ENCODE results near the gene ZNF302.
"Not testable (repeated sequence)": the region's sequence is repeated elsewhere in the genome, so short reads cannot be mapped to it uniquely, and the experiment has no call there.

Gene ZNF302

GRCh38 chr19:34675250-34675649 lies 2.2 kb upstream of the ZNF302 start:
- DNase-seq = no peak

DNA sequence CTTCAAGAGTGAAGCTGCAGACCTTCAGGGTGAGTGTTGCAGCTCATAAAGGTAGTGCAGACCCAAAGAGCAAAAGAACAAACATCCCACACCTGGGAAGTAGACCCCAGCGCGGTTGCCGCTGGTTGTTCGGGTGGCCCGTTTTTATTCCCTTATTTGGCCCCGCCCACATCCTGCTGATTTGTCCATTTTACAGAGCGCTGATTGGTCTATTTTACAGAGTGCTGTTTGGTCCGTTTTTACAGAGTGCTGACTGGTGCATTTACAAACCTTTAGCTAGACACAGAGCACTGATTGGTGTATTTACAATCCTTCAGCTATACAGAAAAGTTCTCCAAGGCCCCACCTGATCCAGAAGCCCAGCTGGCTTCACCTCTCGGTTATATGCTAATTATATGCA lies 1.6 kb upstream of the ZNF302 start:
- no peak for DNase-seq

DNA sequence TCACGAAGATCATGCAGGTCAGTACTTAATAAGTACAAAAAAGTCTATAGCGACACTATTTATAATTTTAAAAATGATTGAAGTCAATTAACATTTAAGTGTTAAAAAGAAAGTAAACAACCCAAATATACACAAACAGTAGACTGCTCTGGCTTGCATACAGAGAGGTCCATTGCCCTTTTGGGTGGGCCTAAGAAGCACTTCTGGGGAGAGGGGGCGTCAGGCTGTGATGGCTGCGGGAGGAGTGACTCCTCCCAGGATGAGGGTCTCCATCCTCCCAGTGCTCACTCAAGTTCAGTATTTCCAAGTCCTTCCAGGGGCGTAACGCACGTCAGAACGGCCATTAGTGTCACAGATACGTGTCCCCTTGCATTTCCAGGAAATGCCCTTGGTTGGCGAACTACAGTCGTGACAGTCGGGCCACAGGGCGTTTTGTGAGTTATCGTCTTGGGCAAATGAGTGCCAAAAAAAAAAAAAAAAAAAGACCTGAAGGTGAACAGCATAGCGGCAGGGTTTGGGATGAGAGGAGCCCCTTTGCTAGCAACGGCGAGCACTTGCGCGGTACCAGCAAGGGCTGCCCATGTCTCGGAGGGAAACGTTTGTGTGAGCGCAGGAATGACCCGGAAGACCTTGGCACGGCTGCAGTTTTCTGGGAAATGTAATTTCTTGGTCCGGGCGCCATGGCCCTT lies 637 bp upstream of the ZNF302 start, which contains the start of gene SCGB2B2:
TSS of gene SCGB2B2 (minus strand) at position 463 of the 689 bp plus-strand sequence. CDS start 82,596 bp downstream, outside the sequence.
- peak; percentile 76 for DNase-seq

DNA sequence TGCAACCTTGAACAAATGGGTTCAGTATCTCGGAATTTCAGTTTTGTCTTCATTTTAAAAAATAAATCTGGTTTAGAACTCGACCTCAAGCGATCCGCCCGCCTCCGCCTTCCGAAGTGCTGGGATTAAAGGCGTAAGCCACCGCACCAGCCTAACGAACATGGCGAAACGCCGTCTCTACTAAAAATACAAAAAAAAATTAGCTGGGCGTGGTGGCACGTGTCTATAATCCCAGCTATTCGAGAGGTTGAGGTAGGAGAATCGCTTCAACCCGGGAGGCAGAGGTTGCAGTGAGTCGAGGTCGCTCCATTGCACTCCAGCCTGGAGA lies 571 bp downstream of the ZNF302 start:
- DNase-seq = no peak

GRCh38 chr19:34678421-34678820 lies 943 bp downstream of the ZNF302 start:
- no peak for DNase-seq

GRCh38 chr19:34681478-34681877 lies 4.0 kb downstream of the ZNF302 start:
- no peak for DNase-seq

DNA sequence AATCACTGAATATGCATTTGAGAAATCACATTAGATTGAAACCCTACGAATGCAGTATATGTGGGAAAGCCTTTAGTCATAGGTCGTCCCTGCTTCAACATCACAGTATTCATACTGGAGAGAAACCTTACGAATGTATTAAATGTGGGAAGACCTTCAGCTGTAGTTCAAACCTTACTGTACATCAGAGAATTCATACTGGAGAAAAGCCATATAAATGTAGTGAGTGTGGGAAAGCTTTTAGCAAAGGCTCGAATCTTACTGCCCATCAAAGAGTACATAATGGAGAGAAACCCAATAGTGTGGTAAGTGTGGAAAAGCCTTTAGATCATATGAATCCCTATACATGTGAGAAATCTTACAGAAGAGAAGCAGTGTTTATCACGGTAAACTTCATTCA lies 7.8 kb downstream of the ZNF302 start:
- not testable (repeated sequence) for DNase-seq

GRCh38 chr19:34686455-34686854 lies 9.0 kb downstream of the ZNF302 start:
- DNase-seq = no peak

GRCh38 chr19:34687348-34687747 lies 9.9 kb downstream of the ZNF302 start:
- no peak for DNase-seq

GRCh38 chr19:34688592-34688991 lies 11.1 kb downstream of the ZNF302 start:
- DNase-seq = no peak

DNA sequence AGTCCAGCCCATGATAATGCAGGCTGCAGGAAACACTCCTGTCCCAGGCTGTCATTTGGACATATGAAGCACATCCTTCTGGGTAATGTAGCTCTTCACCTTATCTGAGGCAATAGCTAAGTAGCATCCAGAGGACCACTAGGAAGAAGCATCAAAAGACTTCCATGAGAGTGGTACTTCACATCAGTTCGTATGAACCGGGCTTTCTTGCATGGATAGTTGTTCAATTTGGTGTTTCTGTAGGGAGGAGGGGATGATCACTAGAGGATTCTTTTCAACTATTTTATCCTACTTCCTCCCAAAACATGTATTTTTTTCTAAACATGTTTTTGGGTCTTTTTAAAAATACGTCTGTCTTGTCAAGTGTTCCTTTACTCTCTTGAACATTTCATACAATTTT lies 12.9 kb downstream of the ZNF302 start:
- no peak for DNase-seq

DNA sequence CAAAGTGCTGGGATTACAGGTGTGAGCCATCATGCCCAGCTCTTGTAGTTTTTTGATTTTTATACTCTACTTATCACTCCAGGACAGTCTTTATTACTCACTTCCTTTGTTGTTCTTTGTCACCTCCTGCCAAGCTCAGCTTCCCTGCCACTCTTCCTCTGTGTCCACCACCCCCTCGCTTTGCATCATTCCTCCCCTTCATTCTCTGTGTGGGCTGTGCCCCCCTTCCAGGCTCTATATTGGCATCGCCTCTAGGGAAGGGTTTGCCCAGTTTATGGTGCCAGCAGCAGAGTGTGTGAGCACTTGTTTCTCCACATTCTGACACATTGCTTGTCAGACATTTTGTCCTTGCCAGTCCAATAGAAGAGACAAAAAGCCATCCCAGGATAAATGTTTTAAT lies 15.1 kb downstream of the ZNF302 start:
- DNase-seq = no peak

DNA sequence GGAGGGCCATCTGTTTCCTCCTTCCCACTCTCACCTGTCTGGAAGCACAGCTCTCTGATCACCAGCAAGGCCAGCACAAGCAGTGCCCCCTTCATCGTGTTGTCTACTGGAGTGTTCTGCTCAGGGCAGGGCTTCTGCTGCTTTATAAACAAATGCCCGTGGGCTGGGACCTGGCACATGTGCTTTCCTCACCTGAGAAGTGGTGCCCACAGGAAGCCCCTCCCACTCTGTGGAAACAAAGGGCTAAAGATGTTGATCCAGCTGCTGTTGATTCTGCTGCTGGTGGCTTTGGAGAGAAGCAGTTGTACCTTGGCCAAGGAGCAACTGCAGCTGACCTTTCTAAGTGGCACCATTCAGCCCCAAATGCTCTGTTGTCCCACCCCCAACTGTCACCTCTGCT lies 30.2 kb downstream of the ZNF302 start:
- no peak for DNase-seq

- no peak for DNase-seq
Observed at GRCh38 chr19:34711890-34712289, 34.4 kb downstream of the ZNF302 start.

DNA sequence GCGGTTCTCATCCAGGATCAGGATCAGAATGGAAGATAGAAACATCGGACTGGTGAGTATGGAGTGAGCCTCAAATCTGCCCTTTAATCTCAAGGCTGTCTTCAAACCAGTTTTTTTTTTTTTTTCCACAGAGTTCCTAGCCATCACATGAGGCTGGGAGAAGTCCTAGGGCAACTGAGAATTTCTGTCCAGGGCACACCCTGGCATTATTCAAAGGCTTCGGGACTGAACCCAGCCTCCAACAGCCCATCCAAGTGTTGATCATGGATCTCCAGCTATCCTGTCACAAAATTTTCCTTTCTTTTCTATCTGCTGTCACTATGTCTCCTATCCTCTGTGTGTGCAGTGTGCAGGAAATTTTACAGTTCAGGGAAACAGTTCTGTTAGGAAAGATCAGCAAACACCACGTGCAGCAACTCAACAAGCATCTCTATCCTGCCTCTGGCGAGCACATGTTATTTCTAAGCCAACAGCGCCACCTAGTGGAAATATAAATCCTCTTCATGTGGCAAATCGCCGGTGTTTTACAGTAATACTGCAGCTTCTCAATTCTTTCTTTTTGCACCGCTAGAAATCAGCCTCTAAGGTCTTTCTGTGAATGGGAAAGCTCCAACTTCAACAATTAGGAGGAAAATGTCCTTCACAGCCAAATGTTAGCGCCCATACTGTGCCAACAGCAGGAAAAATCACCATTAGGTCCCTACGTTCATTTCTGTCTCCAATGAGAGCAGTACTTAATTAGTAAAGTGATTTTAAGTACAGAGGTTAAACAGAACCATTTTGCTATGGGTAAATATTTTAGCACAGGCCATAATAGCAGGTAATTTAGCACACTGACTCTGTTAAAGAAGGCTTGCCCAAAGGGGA lies 35.1 kb downstream of the ZNF302 start:
- DNase-seq = peak; percentile 39

DNA sequence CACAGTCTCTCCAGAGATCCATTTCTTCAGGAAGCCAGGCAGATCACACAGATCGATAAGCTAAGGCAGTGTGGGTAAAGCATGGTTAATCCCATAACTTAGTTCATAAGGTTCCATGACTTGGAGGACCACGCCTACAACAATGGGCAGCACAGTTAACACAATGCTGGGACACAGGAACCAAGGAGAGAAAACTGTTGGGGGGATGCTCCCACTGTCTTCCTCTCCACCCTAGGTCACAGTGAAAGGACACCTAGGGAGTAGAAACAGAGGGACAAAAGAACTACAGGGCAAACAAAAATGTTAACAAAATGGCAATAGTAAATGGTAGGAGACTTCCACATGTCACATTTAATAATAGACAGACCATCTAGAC lies 35.8 kb downstream of the ZNF302 start:
- no peak for DNase-seq

- no peak for DNase-seq
Observed at GRCh38 chr19:34715357-34715756, 37.9 kb downstream of the ZNF302 start.

DNA sequence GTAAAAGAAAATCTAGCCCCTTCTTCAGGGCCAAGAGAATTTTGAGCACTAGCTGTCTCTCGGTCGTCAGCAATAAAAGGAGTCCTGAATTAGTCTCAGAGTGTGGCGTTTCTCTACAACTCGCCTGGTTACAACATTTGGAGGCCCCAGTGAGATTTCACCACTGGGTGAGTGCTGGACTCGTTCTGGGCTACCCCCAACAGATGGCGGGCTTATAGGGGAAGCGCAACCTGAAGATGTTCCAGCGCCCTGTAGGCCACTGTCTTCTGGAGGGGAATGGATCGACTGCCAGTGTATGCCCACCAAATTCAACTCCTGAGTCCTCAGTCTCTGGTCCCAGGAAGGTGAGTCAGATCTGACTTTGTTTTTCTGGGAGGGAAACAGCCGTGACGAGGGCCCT lies 44.9 kb downstream of the ZNF302 start:
- DNase-seq = no peak

DNA sequence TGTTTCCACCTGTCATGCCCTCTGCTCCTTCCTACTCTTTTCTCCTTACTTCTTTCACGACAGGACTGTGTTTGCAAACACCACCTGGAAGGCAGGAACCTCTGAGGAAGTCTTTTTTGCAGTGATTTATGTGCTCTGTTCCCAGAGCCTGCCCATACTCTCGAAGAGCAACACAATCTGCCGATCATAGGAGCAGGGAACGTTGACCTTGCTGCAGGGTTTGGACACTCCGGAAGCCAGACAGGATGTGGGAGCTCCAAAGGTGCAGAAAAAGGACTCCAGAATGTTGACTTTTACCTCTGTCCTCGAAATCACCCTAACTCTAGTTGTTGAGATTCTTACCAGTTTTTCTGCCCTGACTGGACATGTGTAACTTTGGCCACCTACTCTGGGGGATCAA lies 47.9 kb downstream of the ZNF302 start:
- DNase-seq = no peak

DNA sequence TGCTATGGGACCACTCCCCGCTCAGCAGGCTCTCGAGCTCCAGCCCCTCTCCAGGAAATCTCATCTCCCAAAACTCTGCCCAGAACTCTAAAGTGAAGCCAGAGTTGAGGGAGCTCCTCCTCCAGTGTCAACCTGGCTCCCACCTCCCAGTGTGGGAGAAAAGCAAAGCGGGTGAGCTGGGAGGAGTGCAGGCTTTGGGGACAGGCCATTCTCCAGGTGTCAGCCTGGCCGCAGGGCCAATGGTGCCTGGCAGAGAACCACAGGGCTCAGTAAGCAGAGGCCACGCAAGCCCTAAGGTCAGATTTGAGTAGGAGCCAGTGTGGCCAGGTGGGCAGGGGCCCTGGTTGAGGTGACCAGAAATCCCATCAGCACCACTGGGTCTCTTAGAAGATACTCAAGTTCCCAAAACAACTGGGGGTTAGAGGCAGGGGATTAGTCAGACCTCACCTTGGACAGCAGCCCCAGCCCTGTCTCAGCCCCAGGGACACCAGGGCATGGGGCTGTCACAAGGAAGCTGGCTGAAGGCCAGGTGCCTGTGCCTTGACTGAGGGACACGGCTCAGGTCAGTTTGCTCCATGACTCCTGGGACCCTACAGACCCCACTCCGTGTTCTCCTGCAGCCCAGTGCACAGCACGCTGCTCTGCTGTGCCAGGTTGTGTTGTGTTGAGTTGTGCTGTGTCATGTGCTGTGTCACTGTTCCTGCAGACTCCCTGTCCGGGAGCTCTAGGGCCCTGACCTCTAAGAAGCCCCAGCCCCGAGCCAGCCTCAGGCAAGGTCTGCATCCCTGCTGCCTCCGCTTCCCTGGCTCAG lies 53.7 kb downstream of the ZNF302 start:
- DNase-seq = no peak

GRCh38 chr19:34731964-34732363 lies 54.5 kb downstream of the ZNF302 start:
- no peak for DNase-seq

DNA sequence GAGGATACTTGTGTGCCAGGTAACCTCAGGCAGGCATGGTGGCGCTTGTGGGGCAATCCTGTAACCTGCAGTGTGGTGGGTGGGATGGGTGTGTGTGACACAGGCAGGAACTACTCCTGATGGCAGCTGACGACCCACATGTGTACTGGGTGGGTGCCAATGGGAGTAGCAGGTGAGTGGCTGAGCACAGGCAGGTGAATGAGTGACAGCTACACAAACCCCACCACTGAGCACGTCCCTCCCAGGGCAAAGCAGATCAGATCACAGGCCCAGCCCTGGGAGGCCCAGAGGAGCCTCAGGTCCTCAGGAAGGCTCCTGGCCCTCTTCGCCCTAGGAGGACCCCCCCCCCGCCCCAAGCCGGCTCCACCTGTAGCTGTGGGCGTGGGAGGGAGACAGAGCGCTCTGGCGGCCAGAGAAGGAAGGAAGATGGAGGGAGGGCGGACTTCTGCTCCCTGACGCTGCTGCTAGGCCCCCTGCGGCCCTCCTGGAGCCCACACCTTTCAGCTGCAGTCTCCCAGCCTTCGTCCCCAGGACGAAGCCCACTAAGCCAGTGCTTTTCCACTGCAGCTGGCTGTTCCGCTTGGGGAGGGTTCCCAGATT lies 55.2 kb downstream of the ZNF302 start:
- DNase-seq = no peak

- no peak for DNase-seq
Observed at GRCh38 chr19:34733266-34733745, 55.8 kb downstream of the ZNF302 start.
